Skeletal muscle tissue (tissue), 4 donors: ENCODE measurements around the gene COMMD10. TPM values are rescaled to one million over a fixed set of nuclear protein-coding genes. Genes with fewer than 3 reads are reported as not detected.

Experiments used
- H3K27ac ChIP-seq: one replicate; pipeline ENCODE4 v1.7.0; 2013; ENCODE audit warnings: mild to moderate bottlenecking, low read depth, low read length, inconsistent platforms
- H3K27me3 ChIP-seq, 3 donors: one replicate each; pipeline ENCODE4 v1.7.0; 2013; ENCODE audit warnings: low read length in 3 of 3; ENCODE audit not compliant: control insufficient read depth in 3 of 3, insufficient read depth in 3 of 3
- H3K36me3 ChIP-seq, 3 donors: one replicate each; pipeline ENCODE4 v1.7.0; 2013; ENCODE audit warnings: low read length in 3 of 3; ENCODE audit not compliant: control insufficient read depth in 3 of 3, insufficient read depth in 3 of 3
- H3K4me1 ChIP-seq, 3 donors: one replicate each; pipeline ENCODE4 v1.7.0; 2013; ENCODE audit warnings: low read length in 3 of 3, mild to moderate bottlenecking in 3 of 3; ENCODE audit not compliant: control insufficient read depth in 3 of 3, insufficient read depth in 3 of 3
- H3K4me3 ChIP-seq, 3 donors: one replicate each; pipeline ENCODE4 v1.7.0; 2013; ENCODE audit warnings: low read length in 3 of 3
- H3K9ac ChIP-seq, 3 donors: one replicate each; pipeline ENCODE4 v1.7.0; 2013; ENCODE audit warnings: low read length in 3 of 3, mild to moderate bottlenecking in 3 of 3, moderate library complexity in 2 of 3, low read depth in 1 of 3
- H3K9me3 ChIP-seq, 3 donors: one replicate each; pipeline ENCODE4 v1.7.0; 2013; ENCODE audit warnings: low read length in 3 of 3; ENCODE audit not compliant: control insufficient read depth in 3 of 3
- total RNA-seq: library from RNA; depleted of rRNA; stranded (reverse); fragments of >200 nt; gene quantifications from one replicate; pipeline ENCODE4 v1.2.3, GENCODE V29; 2014
- donor health status: Osteomylitis.

The COMMD10 gene
- total RNA-seq, 1 donor from 2014 or later, result 37.1 TPM

GRCh38 chr5:116234681-116235080, 149.9 kb downstream of the COMMD10 start:
- Histone ChIP-seq H3K27ac (no peak overlapping the region), H3K9me3 (no peaks in the 10 kb centered on the region), H3K4me1 (no peaks in the 10 kb centered on the region), H3K4me3 (no peak overlapping the region), H3K36me3 (no peaks in the 10 kb centered on the region), H3K27me3 (no peaks in the 10 kb centered on the region), H3K9ac (no peak overlapping the region)

DNA sequence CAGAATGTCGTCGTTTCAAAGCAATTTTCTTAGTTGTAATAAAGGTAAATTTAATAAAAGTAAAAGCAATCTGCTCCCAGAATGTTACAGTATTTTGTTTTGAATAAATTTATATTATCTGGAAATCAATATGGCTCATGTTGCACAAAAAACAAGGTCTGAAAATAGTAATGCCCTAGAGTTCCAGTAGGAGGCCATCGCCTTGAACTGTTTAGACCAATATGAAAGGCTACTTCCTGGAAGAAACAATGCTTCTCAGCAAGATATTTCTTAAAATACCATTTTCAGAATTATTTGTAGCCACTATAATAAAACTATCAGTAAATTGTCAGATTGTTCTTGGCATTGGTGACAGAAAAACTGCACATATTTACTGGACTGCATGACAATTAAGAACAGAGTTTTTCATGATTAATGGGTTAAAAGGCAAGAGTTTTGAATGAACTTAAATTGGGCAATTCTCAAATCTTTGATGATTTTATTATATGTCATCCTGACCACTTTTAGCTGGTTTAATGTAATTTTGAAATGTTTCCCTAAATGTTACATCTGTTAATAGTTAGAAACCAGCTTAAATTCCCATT, 153.2 kb downstream of the COMMD10 start:
- Histone ChIP-seq H3K27ac (no peak overlapping the region), H3K9ac (no peak overlapping the region), H3K27me3 (no peaks in the 10 kb centered on the region), H3K4me1 (no peaks in the 10 kb centered on the region), H3K36me3 (no peaks in the 10 kb centered on the region), H3K4me3 (no peak overlapping the region), H3K9me3 (no peaks in the 10 kb centered on the region)

DNA sequence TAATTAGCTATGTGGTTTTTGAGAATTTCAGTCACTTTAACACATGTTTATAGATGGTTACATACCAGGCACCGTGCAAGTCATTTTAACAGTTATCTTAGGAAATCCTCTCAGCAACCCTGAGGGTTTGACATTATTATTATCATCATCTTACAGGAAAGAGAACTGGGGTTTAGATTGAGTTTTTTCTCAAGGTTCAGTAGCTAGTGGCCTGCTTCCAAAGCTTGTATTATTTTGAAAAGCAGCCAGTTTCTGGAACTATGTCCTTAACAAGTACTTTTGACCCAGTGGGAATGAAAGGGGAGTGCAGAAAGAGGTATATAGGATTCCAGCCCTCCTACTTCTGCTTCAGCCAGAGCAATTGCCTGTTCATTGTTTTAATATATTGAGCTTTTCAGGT, 157.5 kb downstream of the COMMD10 start:
- Histone ChIP-seq H3K36me3 (no peaks in the 10 kb centered on the region), H3K4me1 (no peaks in the 10 kb centered on the region), H3K27ac (no peak overlapping the region), H3K9ac (no peak overlapping the region), H3K27me3 (no peaks in the 10 kb centered on the region), H3K9me3 (no peaks in the 10 kb centered on the region), H3K4me3 (no peak overlapping the region)

DNA sequence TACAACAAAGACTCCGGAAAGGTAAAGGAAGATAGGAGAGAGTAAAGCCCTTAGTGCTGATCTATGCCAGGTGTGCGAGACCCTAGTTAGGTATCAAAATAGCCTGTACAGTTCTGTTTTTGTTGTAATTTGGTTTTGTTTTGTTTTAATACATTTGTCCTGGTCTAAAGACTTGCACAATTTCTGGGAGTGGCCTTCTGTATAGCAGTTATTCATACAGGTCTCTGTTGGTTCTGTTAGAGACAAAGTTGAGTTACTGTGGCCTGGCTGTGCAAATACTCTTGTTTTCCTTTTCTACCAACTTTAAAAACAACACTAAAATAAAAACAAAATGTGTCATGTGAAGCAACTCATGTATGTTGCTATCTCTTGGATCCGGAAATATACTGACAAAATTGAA, 163.6 kb downstream of the COMMD10 start:
- Histone ChIP-seq H3K36me3 (no peaks in the 10 kb centered on the region), H3K27me3 (no peaks in the 10 kb centered on the region), H3K9ac (no peak overlapping the region), H3K4me3 (no peak overlapping the region), H3K4me1 (no peaks in the 10 kb centered on the region), H3K27ac (no peak overlapping the region), H3K9me3 (no peaks in the 10 kb centered on the region)

DNA sequence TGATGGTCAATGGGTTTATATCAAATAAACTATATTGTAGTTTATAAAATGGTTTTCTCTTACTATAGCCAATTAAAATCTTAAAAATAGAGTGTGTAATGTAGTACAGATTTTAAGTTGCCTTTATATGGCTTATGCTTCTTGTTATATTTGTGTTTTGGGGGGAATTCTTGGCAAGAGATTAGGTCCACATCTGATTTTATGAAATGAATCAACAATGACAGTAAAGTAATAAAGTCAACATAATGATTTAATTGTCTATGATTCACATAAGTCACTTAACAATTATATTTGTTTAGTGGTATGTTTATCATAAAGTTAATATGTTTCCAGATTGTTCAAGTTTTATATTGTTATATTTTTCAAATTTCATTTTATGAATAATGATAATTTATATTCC, 164.8 kb downstream of the COMMD10 start:
- Histone ChIP-seq H3K4me1 (no peaks in the 10 kb centered on the region), H3K4me3 (no peak overlapping the region), H3K27ac (no peak overlapping the region), H3K27me3 (no peaks in the 10 kb centered on the region), H3K9me3 (no peaks in the 10 kb centered on the region), H3K36me3 (no peaks in the 10 kb centered on the region), H3K9ac (no peak overlapping the region)

GRCh38 chr5:116256717-116257116, 171.9 kb downstream of the COMMD10 start:
- no peaks in the 10 kb centered on the region for H3K9me3 ChIP-seq
- no peak overlapping the region for H3K27ac ChIP-seq
- no peaks in the 10 kb centered on the region for H3K27me3 ChIP-seq
- no peaks in the 10 kb centered on the region for H3K4me1 ChIP-seq
- H3K4me3 ChIP-seq, result no peak overlapping the region
- H3K9ac ChIP-seq, result no peak overlapping the region
- no peaks in the 10 kb centered on the region for H3K36me3 ChIP-seq

DNA sequence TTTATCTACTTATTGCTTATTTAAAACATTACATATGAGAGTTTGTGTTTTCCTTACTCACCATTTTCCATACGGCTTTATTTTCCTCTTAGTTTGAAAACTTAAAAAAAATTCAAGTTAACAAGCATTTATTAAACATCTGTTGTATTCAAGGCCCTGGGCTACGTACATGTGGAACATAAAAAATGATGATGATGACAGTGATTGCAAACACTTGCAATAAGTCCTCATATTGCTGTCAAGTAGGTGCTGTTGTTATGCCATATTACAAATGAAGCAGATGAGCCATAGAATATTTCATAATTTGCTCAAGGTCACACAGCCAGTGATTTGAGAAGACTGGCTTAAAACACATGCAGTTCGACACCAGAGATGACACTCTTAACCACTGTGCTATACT, 180.6 kb downstream of the COMMD10 start:
- Histone ChIP-seq H3K9me3 (no peaks in the 10 kb centered on the region), H3K36me3 (no peaks in the 10 kb centered on the region), H3K9ac (no peak overlapping the region), H3K27me3 (no peaks in the 10 kb centered on the region), H3K27ac (no peak overlapping the region), H3K4me3 (no peak overlapping the region), H3K4me1 (no peaks in the 10 kb centered on the region)

DNA sequence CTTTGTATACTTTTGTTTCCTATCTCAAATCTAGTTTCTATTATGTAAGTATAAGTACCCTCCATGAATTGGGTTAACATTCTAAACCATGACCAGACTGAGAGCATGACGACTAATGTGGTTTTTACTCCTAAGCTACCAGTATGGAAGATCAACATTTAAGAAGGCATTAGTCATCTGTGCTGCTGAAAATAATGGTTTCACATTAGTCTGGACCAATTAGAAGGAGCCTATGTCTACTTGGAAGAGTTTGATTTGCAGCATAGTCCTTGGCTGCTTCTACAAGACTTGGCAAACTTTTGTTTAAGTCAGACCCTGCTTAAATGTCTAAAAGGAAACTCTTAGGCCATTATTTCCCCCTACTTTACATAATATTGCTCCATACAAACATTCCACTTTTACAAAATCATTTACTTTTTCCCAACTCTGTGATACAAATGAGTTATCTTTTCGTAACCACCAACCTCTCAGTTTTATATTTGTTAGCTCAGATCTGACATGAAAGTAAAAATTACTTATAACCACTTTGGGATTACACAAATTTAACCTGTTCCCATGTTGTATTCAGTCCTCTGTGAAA, 186.7 kb downstream of the COMMD10 start:
- Histone ChIP-seq H3K9ac (no peak overlapping the region), H3K9me3 (no peaks in the 10 kb centered on the region), H3K4me3 (no peak overlapping the region), H3K36me3 (no peaks in the 10 kb centered on the region), H3K27me3 (no peaks in the 10 kb centered on the region), H3K4me1 (no peaks in the 10 kb centered on the region), H3K27ac (no peak overlapping the region)

- Histone ChIP-seq H3K9ac (no peak overlapping the region), H3K36me3 (no peaks in the 10 kb centered on the region), H3K4me3 (no peak overlapping the region), H3K4me1 (no peaks in the 10 kb centered on the region), H3K9me3 (peaks cover 0 to under 1% (median 0%) of the 10 kb centered on the region in 3 donors), H3K27ac (no peak overlapping the region), H3K27me3 (no peaks in the 10 kb centered on the region)
These were observed 187.6 kb downstream of the COMMD10 start for GRCh38 chr5:116272281-116272941.

DNA sequence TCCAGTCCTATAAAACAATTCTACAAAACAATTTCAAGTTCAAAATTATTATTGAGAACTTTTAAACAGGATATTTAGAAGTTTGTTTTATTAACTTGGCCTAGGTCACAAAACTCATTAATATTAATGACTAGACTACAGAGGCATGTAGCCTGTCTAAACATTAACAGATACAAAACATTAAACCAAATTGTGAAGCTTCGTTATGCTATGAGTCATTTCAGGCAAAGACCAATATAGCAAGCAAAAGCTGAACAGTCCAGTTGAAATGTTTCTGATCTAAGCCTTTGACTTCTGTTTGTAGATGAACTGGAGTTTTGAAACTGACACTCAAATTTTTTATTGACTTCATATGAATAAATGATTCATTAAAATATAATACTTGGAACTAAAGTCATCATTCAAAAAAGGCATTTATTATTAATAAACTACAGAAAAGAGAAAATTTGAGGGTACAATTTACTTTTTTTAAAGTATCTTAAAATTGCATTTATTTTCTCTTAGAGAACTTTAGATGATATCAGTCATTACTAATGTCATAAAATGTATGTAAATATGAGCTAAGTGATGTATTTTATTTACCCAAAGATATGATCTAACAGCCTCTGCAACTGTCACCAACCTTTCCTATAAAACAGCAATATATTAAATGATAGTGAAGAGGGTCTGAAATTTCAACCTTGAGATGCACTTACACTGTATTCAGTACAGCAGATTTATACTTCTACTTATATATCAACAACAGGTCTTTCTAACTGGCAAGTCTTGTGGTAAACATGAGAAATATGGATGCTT, 188.8 kb downstream of the COMMD10 start:
- Histone ChIP-seq H3K9me3 (peaks cover 0 to 2% (median 0%) of the 10 kb centered on the region in 3 donors), H3K4me1 (no peaks in the 10 kb centered on the region), H3K4me3 (no peak overlapping the region), H3K36me3 (no peaks in the 10 kb centered on the region), H3K27me3 (no peaks in the 10 kb centered on the region), H3K27ac (no peak overlapping the region), H3K9ac (no peak overlapping the region)
